NCI-H460 (cell line): Measurements from ENCODE around the gene TACC3. TPM values are rescaled to one million over a fixed set of nuclear protein-coding genes. Genes with fewer than 3 reads are reported as not detected.
A peak's percentile ranks its signal among the peaks of the same experiment; 100 is the strongest.

Experiments used
- DNase-seq: peaks from one replicate; pipeline ENCODE4 v3.0.0-alpha.2; 2016; ENCODE audit warnings: low read depth; ENCODE audit errors: extremely low read depth
- total RNA-seq: library from RNA; depleted of rRNA; stranded (reverse); fragments of >200 nt; shearing (Covaris generic); gene quantifications from 2 replicates; pipeline ENCODE4 v1.2.3, GENCODE V29; 2014

The TACC3 gene
- total RNA-seq, 1 experiment from 2014 or later, result 24.7 TPM

GRCh38 chr4:1743975-1744374, 22.7 kb downstream of the TACC3 start:
- DNase-seq, result no peak

GRCh38 chr4:1744552-1744951, 23.2 kb downstream of the TACC3 start:
- no peak for DNase-seq

GRCh38 chr4:1745165-1745564, 23.8 kb downstream of the TACC3 start:
- DNase-seq, result no peak

- no peak for DNase-seq
Measured at GRCh38 chr4:1745697-1746096, 24.4 kb downstream of the TACC3 start.

DNA sequence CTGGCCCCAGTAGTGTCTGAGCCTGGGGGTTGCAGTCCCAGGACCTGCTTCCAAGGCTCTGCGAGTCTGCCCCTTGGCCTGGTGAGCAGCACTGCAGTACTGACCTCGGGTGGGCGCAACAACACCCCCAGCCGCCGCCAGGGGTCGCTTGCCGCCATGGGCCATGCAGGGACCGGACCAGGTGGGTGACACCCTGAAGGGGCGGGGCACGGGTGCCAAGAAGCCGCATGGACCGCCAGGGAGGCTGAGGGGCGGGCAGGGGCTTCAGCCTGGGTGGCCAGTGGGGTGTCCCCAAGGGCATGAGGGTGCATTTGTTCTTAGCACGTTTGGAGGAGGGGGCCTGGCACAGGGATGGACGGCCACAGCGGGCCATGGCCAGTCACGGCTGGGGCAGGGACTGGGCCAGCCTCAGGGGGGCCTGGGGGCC, 25.0 kb downstream of the TACC3 start:
- DNase-seq, result peak; percentile 58

DNA sequence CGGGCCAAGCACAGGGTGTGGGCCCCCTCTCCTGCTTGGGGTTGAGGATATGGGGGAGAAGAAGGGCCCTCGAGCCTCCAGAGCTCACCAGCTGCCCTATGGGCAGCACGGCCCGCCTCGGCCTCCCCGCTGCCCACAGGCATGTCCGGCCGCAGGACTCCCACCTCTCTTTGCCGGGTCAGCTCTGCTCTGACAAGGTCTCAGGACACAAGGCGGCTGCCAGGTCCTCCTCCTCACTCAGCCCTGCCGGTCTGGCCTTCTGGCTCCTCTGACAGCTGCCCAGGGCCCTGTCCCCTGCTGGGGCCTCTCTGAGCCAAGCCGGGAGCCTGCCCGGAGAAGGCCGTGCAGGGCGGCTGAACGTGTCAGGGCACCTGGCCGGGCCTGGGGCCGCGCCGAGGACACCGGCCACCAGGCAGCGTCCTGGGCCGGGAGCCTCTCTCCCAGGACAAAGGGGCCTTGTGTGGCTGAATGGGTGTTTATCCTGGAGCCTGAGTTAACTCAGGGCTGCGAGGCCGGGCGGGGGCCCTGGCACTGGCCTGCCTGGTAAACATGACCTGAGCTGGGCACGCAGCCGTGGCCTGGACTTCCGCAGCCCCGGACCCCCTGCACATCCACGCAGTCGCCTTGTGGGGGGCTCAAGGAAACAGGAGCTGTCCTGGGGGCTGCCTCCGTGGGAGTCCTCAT, 25.7 kb downstream of the TACC3 start:
- DNase-seq, result no peak

GRCh38 chr4:1747603-1747967, 26.3 kb downstream of the TACC3 start:
- no peak for DNase-seq

DNA sequence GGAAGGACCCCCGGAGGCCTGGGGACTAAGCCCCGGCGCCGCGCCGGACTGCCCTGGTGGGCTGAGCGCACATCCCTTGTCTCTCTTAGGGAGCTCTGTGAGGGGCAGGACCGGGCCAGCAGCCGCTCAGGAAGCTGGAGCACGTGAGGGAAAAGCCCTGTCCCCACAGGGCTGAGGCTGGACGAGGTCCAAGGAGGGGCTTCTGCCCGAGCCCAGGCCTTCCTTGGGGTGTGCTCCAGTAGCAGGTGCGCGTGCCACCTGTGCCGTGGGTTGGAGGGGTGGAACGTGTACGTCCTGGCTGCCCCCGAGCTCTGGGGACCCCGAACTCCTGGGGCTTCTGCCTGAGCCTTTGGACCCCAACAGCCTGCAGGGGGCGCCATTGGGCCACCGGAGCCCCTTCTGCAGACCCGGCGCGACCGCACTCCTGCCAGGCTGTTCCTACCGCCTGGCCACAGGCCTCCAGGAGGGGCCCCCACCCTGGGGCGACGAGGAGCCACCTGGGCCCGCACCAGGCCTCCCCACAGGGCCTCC, 27.2 kb downstream of the TACC3 start:
- peak; percentile 64 for DNase-seq

DNA sequence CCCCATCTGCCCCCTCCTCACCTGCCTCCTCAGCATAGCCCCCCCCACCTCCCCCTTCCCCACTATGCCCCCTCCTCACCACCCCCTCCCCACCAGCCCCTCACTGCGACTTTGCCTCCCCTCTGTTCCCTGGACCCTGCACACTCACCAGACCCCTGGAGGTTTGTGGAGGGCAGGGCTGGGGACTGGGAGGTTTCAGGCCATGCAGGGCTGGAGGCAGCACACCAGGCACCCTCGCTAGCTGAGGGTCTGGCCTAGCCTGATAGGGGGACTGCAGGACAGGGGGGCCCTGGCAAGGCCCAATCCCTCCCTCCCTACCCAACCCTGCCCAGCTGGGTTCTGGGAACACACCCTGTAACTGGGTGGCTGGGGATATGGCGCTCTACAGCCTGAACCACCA, 28.0 kb downstream of the TACC3 start:
- DNase-seq, result no peak

DNA sequence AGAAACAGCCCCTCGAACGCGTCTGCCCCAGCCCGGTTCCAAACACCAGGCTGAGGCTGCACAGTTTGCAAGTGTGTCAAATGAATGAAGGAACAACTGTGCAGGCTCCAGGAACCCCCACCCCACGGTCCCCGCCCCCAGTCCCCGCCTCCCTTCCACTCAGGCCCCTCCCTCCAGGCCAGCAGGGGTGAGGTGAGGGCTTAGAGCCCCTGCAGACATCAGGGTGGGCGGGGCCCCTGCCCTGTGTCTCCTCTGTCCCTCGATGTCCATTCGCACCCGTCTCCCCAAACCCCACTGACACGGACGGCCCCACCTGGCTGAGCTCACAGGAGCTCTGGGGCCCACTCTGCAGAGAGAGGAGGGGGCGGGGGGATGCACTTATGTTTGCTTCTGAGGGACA, 28.5 kb downstream of the TACC3 start:
- DNase-seq, result no peak

DNA sequence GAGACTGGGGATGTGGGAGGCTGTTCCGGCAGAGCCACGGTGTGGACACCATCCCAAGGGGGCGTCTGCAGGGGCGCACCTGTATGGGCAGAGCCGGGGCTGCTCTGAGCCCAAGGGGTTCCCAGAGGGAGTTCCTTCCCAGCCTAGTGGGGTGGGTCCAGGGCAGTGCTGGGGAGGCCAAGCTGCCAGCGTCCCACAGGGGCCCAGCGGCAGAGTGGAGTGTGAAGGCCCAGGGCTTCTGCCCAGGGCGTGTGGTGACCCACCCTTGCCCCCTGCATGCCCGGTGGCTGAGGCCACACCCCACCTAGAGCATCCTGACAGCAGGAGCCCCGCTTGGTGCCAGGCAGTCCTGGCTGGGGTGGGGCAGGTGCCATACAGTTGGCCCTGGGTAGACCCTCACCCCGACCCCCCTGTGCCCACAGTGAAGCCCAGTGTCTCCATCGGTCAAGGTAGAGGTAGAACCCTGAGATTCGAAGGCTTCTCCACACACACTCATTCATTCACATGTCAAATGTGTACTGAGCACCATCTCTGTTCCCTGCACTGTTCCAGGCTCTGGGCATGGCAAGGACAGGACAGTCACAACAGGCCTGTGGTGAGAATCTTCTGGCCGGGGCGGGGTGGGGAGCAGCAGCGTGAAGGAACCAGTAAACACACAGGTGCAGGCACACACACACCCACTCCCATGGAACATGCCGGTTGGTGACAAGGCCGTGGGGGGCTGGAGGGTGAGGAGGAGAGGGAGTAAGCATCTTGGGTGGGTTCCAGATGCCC, 29.2 kb downstream of the TACC3 start:
- no peak for DNase-seq

GRCh38 chr4:1751155-1751918, 30.0 kb downstream of the TACC3 start:
- no peak for DNase-seq

GRCh38 chr4:1751919-1752283, 30.6 kb downstream of the TACC3 start:
- DNase-seq, result no peak

GRCh38 chr4:1752284-1753041, 31.1 kb downstream of the TACC3 start:
- DNase-seq, result no peak

GRCh38 chr4:1753294-1753696, 32.0 kb downstream of the TACC3 start:
- no peak for DNase-seq

- DNase-seq, result no peak
Measured at GRCh38 chr4:1753697-1754311, 32.5 kb downstream of the TACC3 start.

DNA sequence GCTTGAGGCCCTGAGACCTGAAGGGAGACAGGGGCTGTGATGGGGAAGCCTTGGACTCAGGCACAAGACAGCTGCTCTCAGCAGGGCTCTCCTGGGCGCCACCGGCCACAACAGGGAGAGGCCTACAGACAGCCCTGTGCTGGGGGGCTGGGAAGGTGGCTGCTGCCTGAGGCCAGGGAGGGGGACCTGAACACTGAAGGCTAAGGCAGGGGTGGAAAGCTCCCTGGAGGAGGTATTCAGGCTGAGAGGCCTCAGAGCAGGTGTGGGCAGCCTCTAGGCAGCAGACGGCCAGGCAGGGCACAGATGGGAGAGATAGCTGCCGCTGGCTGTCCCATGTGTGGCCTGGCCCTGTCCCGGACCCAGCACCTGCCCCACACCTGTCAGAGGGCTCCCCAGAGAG, 33.0 kb downstream of the TACC3 start:
- no peak for DNase-seq

- no peak for DNase-seq
Measured at GRCh38 chr4:1755297-1755696, 34.0 kb downstream of the TACC3 start.

DNA sequence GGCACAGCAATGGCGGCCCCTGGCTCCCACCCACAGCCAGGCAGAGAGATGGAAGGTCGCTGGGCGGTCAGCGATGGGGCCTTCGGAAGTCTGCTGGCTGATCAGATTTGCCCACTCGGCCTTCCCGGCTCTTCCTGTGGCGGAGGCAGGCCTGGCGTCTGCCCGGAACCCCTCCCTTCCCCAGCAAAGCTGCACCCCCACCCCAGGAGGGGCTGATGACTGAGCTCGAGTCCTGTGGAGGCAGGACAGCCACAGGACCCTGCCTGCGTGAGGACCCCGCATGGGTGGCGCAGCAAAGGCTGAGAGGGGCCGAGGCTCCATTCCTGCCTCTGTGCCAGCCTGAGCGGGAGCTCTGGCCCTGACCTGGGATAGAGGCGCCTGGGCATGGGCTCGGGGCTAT, 34.8 kb downstream of the TACC3 start:
- DNase-seq, result no peak
